Lower leg skin (tissue), 3 donors: Measurements from ENCODE around the gene VWA8.

Experiments
- CTCF ChIP-seq, 3 donors: fragments of 450-650 bp; IDR thresholded peaks; one replicate each; pipeline ENCODE4 v1.5.1; 2016; ENCODE audit warnings: antibody characterized with exemption in 3 of 3, mild to moderate bottlenecking in 3 of 3, moderate library complexity in 2 of 3
- POLR2A ChIP-seq, 2 donors: fragments of 450-650 bp; IDR thresholded peaks; one replicate each; pipeline ENCODE4 v1.6.1; 2016 to 2017; ENCODE audit warnings: antibody characterized with exemption in 2 of 2, mild to moderate bottlenecking in 1 of 2, moderate library complexity in 1 of 2

- TF ChIP-seq POLR2A (IDR thresholded peaks at IDR 0.05), result no peak
- TF ChIP-seq CTCF (IDR thresholded peaks at IDR 0.05), result no peak
Measured at GRCh38 chr13:41643507-41643906, 317.4 kb downstream of the VWA8 start.
